Esophagus muscularis mucosa (tissue), 4 donors: ENCODE measurements around the gene SH3RF2. TPM values are rescaled to one million over a fixed set of nuclear protein-coding genes. Genes with fewer than 3 reads are reported as not detected.
"Not testable (repeated sequence)": the region's sequence is repeated elsewhere in the genome, so short reads cannot be mapped to it uniquely, and the experiment has no call there.

Experiments
- DNase-seq: peaks from one replicate; pipeline ENCODE4 v3.0.0-alpha.2; 2017; ENCODE audit errors: extremely low spot score
- H3K27ac ChIP-seq, 4 donors: fragments of 200-600 bp; sonication (generic); replicated peaks in 1 of 4; 1 replicate in 3 of 4; 2 replicates in 1 of 4; pipeline ENCODE4 v1.5.1; 2016 to 2019; ENCODE audit warnings: mild to moderate bottlenecking in 1 of 4
- H3K27me3 ChIP-seq, 4 donors: fragments of 200-600 bp; sonication (generic); one replicate each; pipeline versions ENCODE4 v1.5.1 to v1.6.0; 2016 to 2019
- H3K36me3 ChIP-seq, 4 donors: fragments of 200-600 bp; sonication (generic); one replicate each; pipeline ENCODE4 v1.5.1; 2016 to 2019
- H3K4me1 ChIP-seq, 4 donors: fragments of 200-600 bp; sonication (generic); one replicate each; pipeline ENCODE4 v1.5.1; 2016 to 2019
- H3K4me3 ChIP-seq, 4 donors: fragments of 200-600 bp; sonication (generic); 1 replicate in 2 of 4; 2 replicates in 2 of 4; pipeline ENCODE4 v1.5.1; 2016 to 2019; ENCODE audit warnings: mild to moderate bottlenecking in 4 of 4, moderate library complexity in 1 of 4
- H3K9me3 ChIP-seq, 4 donors: fragments of 200-600 bp; sonication (generic); 1 replicate in 3 of 4; 2 replicates in 1 of 4; pipeline ENCODE4 v1.5.1; 2016 to 2019
- CTCF ChIP-seq, 3 experiments: fragments of 200-600 bp in 2 of 3; fragments of 450-650 bp in 1 of 3; sonication (generic) in 2 of 3; IDR thresholded peaks; one replicate each; pipeline ENCODE4 v1.5.1; 2017 to 2019; ENCODE audit warnings: antibody characterized with exemption in 3 of 3, mild to moderate bottlenecking in 2 of 3, moderate library complexity in 1 of 3
- EP300 ChIP-seq: sonication (generic); formaldehyde crosslinking; IDR thresholded peaks from one replicate; pipeline ENCODE4 v1.6.1; 2017; ENCODE audit warnings: antibody characterized with exemption
- POLR2A ChIP-seq: fragments of 450-650 bp; IDR thresholded peaks from one replicate; pipeline ENCODE4 v1.6.1; 2017; ENCODE audit warnings: antibody characterized with exemption, moderate library complexity, mild to moderate bottlenecking, low read depth
- POLR2AphosphoS5 ChIP-seq, 2 donors: sonication (generic); formaldehyde crosslinking; IDR thresholded peaks; one replicate each; pipeline ENCODE4 v1.6.1; 2017; ENCODE audit warnings: antibody characterized with exemption in 2 of 2
- WGBS: methylation state at CpG from one replicate; pipeline ENCODE4 v1.1.5; 2018; 5-methylcytosine and 5-hydroxymethylcytosine counted together
- intact Hi-C: fragments of 100-400 bp; cut with DNase I; formaldehyde crosslinking; loops from one replicate; pipeline ENCODE4 v1.15.1; 2023
- total RNA-seq, 4 donors: library from RNA; depleted of rRNA; stranded (reverse); fragments of >200 nt; gene quantifications; one replicate each; pipeline versions ENCODE4 v1.1.0 to v1.2.1, GENCODE V29; 2016

The SH3RF2 gene
- total RNA-seq, 4 donors from 2014 or later, result 0.66 to 2.1 (median 1.5) TPM

GRCh38 chr5:145948921-145949320 is 12.5 kb downstream of the SH3RF2 start:
- DNase-seq, result no peak
- no peak overlapping the region for H3K27ac ChIP-seq
- peaks cover 0 to 16% (median 0%) of the 10 kb centered on the region in 4 donors for H3K4me1 ChIP-seq
- TF ChIP-seq CTCF (IDR thresholded peaks at IDR 0.05) (no peak), POLR2AphosphoS5 (IDR thresholded peaks at IDR 0.05) (no peak), EP300 (no peak), POLR2A (no peak)
- no peaks in the 10 kb centered on the region for H3K27me3 ChIP-seq
- intact Hi-C loops, result no loop called here
- H3K4me3 ChIP-seq, result no peak overlapping the region
- no peaks in the 10 kb centered on the region for H3K9me3 ChIP-seq
- 80% methylated on average over 6 of the region's 6 CpGs for WGBS
- H3K36me3 ChIP-seq, result no peaks in the 10 kb centered on the region

GRCh38 chr5:145949474-145949873 is 13.1 kb downstream of the SH3RF2 start:
- TF ChIP-seq POLR2A (no peak), EP300 (no peak), CTCF (IDR thresholded peaks at IDR 0.05) (no peak), POLR2AphosphoS5 (IDR thresholded peaks at IDR 0.05) (no peak)
- H3K4me3 ChIP-seq, result no peak overlapping the region
- no peak for DNase-seq
- no peak overlapping the region for H3K27ac ChIP-seq
- WGBS, result 75% methylated on average over 2 of the region's 2 CpGs
- intact Hi-C loops, result no loop called here
- no peaks in the 10 kb centered on the region for H3K27me3 ChIP-seq
- peaks cover 0 to 16% (median 0%) of the 10 kb centered on the region in 4 donors for H3K4me1 ChIP-seq
- H3K9me3 ChIP-seq, result no peaks in the 10 kb centered on the region
- no peaks in the 10 kb centered on the region for H3K36me3 ChIP-seq

GRCh38 chr5:145951071-145951470 is 14.7 kb downstream of the SH3RF2 start:
- intact Hi-C loops, result no loop called here
- no peak for TF ChIP-seq CTCF (IDR thresholded peaks at IDR 0.05)
- TF ChIP-seq POLR2A, result no peak
- TF ChIP-seq POLR2AphosphoS5 (IDR thresholded peaks at IDR 0.05), result no peak
- no peak for TF ChIP-seq EP300
- WGBS, result 61% methylated on average over 3 of the region's 3 CpGs
- peaks cover 0 to 11% (median 0%) of the 10 kb centered on the region in 4 donors for H3K4me1 ChIP-seq
- no peak for DNase-seq
- no peak overlapping the region for H3K4me3 ChIP-seq
- H3K27ac ChIP-seq, result no peak overlapping the region
- H3K27me3 ChIP-seq, result no peaks in the 10 kb centered on the region
- H3K9me3 ChIP-seq, result no peaks in the 10 kb centered on the region
- no peaks in the 10 kb centered on the region for H3K36me3 ChIP-seq

GRCh38 chr5:145953202-145953601 is 16.8 kb downstream of the SH3RF2 start:
- H3K27ac ChIP-seq, result no peak overlapping the region
- peaks cover 0 to 8% (median 0%) of the 10 kb centered on the region in 4 donors for H3K4me1 ChIP-seq
- DNase-seq, result no peak
- H3K4me3 ChIP-seq, result no peak overlapping the region
- TF ChIP-seq POLR2AphosphoS5 (IDR thresholded peaks at IDR 0.05) (no peak), EP300 (no peak), CTCF (IDR thresholded peaks at IDR 0.05) (no peak), POLR2A (no peak)
- H3K27me3 ChIP-seq, result no peaks in the 10 kb centered on the region
- WGBS, result 91% methylated on average over 2 of the region's 2 CpGs
- intact Hi-C loops, result no loop called here
- H3K36me3 ChIP-seq, result no peaks in the 10 kb centered on the region
- H3K9me3 ChIP-seq, result no peaks in the 10 kb centered on the region

- H3K4me3 ChIP-seq, H3K36me3 ChIP-seq, intact Hi-C loops, H3K27me3 ChIP-seq, H3K4me1 ChIP-seq, DNase-seq, H3K9me3 ChIP-seq, H3K27ac ChIP-seq: not testable (repeated sequence)
- 94% methylated on average over 3 of the region's 3 CpGs for WGBS
Measured at GRCh38 chr5:145954140-145954539, 17.8 kb downstream of the SH3RF2 start.
